ENCODE data around the gene PMFBP1. TPM values are rescaled to one million over a fixed set of nuclear protein-coding genes. Genes with fewer than 3 reads are reported as not detected.

PMFBP1 gene
- total RNA-seq, 2 donors from 2014 or later: 0.57 to 0.60 TPM

GRCh38 chr16:72195609-72196008 is 23.7 kb upstream of the PMFBP1 start:
- intact Hi-C loops (cut with DNase I): no loop called here
- DNase-seq (ENCODE audit: low spot score): no peak

- no peak for DNase-seq (ENCODE audit: low spot score)
Observed at GRCh38 chr16:72191551-72191950, 19.6 kb upstream of the PMFBP1 start.

GRCh38 chr16:72189865-72190371 is 18.0 kb upstream of the PMFBP1 start:
- no peak for DNase-seq (ENCODE audit: low spot score)
- intact Hi-C loops (cut with DNase I): no loop called here

More at GRCh38 chr16:72191551-72191950, 19.6 kb upstream of the PMFBP1 start:
- intact Hi-C loops (cut with DNase I): no loop called here

- intact Hi-C loops (cut with DNase I): no loop called here
- no peak for DNase-seq (ENCODE audit: low spot score)
Observed at GRCh38 chr16:72188541-72188940, 16.6 kb upstream of the PMFBP1 start.

GRCh38 chr16:72187551-72187950 is 15.6 kb upstream of the PMFBP1 start:
- DNase-seq (ENCODE audit: low spot score): no peak
- intact Hi-C loops (cut with DNase I): no loop called here

- intact Hi-C loops (cut with DNase I): no loop called here
- DNase-seq (ENCODE audit: low spot score): no peak
Observed at GRCh38 chr16:72182976-72183375, 11.0 kb upstream of the PMFBP1 start.

- no peak for DNase-seq (ENCODE audit: low spot score)
- intact Hi-C loops (cut with DNase I): no loop called here
Observed at GRCh38 chr16:72179204-72179970, 7.4 kb upstream of the PMFBP1 start.

- DNase-seq (ENCODE audit: low spot score): no peak
- intact Hi-C loops (cut with DNase I): loop anchor here in 1 of 2 donors (2.0 kb wide), 1 partner anchor 52 kb away; no protein-coding TSS in a partner anchor
Observed at GRCh38 chr16:72174726-72175125, 2.8 kb upstream of the PMFBP1 start.

GRCh38 chr16:72173997-72174396 is 2.0 kb upstream of the PMFBP1 start:
- no peak for DNase-seq (ENCODE audit: low spot score)
- intact Hi-C loops (cut with DNase I): loop anchor here in 1 of 2 donors (2.0 kb wide), 1 partner anchor 53 kb away; no protein-coding TSS in a partner anchor

GRCh38 chr16:72171236-72171635 is 719 bp downstream of the PMFBP1 start:
- intact Hi-C loops (cut with DNase I): no loop called here

GRCh38 chr16:72169708-72170107 is 2.2 kb downstream of the PMFBP1 start:
- no peak for DNase-seq (ENCODE audit: low spot score)
- intact Hi-C loops (cut with DNase I): no loop called here

More at GRCh38 chr16:72171236-72171635, 719 bp downstream of the PMFBP1 start:
- no peak for DNase-seq (ENCODE audit: low spot score)

- intact Hi-C loops (cut with DNase I): no loop called here
- DNase-seq (ENCODE audit: low spot score): no peak
Observed at GRCh38 chr16:72168365-72168764, 3.6 kb downstream of the PMFBP1 start.

- intact Hi-C loops (cut with DNase I): no loop called here
Observed at GRCh38 chr16:72166954-72167561, 4.9 kb downstream of the PMFBP1 start.

GRCh38 chr16:72166151-72166550 is 5.8 kb downstream of the PMFBP1 start:
- DNase-seq (ENCODE audit: low spot score): no peak

More at GRCh38 chr16:72166954-72167561, 4.9 kb downstream of the PMFBP1 start:
- no peak for DNase-seq (ENCODE audit: low spot score)

GRCh38 chr16:72164691-72165090 is 7.3 kb downstream of the PMFBP1 start:
- intact Hi-C loops (cut with DNase I): no loop called here
- no peak for DNase-seq (ENCODE audit: low spot score)

More at GRCh38 chr16:72166151-72166550, 5.8 kb downstream of the PMFBP1 start:
- intact Hi-C loops (cut with DNase I): no loop called here

- DNase-seq (ENCODE audit: low spot score): no peak
- intact Hi-C loops (cut with DNase I): no loop called here
Observed at GRCh38 chr16:72162105-72162692, 9.8 kb downstream of the PMFBP1 start.

GRCh38 chr16:72159801-72160200 is 12.2 kb downstream of the PMFBP1 start:
- DNase-seq (ENCODE audit: low spot score): no peak
- intact Hi-C loops (cut with DNase I): no loop called here

GRCh38 chr16:72159386-72159785 is 12.6 kb downstream of the PMFBP1 start:
- intact Hi-C loops (cut with DNase I): no loop called here
- DNase-seq (ENCODE audit: low spot score): no peak

GRCh38 chr16:72149676-72150464 is 22.1 kb downstream of the PMFBP1 start:
- intact Hi-C loops (cut with DNase I): no loop called here
- DNase-seq (ENCODE audit: low spot score): no peak

All from posterior vena cava (tissue), 2 donors.